HG03060 (cell line): Measurements from ENCODE around the gene FOSB.

ENCODE experiments used
- ATAC-seq: cut with Tn5 transposase; IDR thresholded peaks from one replicate; pipeline ENCODE4 v1.9.1; 2021; ENCODE audit warnings: low read depth, moderate number of reproducible peaks; ENCODE audit not compliant: unreplicated experiment

FOSB gene

DNA sequence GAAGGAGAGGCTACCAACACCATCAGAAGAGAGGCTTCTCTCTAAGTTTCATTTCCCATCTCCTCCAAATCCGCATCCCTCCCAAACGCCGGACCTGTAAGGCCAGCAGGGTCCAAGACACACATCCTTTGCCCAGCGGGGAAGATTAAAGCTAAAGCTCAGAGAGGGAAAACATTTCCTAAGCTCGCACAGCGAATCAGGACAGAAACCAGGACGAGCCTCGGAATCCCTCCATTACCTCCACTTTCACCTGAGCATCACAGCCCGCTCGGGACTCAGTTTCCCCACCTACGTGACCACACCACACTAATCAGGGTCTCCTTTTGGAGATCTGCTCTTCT is 711 bp upstream of the FOSB start:
- peak; percentile 3 for ATAC-seq

DNA sequence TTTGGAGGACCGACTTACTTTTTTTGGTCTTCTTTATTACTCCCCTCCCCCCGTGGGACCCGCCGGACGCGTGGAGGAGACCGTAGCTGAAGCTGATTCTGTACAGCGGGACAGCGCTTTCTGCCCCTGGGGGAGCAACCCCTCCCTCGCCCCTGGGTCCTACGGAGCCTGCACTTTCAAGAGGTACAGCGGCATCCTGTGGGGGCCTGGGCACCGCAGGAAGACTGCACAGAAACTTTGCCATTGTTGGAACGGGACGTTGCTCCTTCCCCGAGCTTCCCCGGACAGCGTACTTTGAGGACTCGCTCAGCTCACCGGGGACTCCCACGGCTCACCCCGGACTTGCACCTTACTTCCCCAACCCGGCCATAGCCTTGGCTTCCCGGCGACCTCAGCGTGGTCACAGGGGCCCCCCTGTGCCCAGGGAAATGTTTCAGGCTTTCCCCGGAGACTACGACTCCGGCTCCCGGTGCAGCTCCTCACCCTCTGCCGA is 409 bp downstream of the FOSB start:
- no peak for ATAC-seq

DNA sequence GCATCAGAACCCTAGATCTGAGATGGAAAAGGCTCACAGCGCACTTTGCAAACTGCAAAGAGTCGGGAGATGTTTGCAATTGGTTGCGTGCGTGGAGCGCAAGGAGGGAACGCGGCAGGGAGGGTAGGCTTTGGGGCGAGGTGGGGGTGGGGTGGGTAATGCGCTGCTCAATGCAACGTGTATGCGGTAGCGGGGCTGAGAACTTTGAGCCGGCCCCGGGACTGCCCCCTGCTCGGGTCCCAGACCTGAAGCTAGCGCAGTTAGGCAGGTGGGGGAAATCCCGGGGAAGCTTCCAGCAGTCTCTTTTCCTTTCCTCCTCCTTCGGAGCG is 971 bp downstream of the FOSB start:
- ATAC-seq: peak; percentile 11

DNA sequence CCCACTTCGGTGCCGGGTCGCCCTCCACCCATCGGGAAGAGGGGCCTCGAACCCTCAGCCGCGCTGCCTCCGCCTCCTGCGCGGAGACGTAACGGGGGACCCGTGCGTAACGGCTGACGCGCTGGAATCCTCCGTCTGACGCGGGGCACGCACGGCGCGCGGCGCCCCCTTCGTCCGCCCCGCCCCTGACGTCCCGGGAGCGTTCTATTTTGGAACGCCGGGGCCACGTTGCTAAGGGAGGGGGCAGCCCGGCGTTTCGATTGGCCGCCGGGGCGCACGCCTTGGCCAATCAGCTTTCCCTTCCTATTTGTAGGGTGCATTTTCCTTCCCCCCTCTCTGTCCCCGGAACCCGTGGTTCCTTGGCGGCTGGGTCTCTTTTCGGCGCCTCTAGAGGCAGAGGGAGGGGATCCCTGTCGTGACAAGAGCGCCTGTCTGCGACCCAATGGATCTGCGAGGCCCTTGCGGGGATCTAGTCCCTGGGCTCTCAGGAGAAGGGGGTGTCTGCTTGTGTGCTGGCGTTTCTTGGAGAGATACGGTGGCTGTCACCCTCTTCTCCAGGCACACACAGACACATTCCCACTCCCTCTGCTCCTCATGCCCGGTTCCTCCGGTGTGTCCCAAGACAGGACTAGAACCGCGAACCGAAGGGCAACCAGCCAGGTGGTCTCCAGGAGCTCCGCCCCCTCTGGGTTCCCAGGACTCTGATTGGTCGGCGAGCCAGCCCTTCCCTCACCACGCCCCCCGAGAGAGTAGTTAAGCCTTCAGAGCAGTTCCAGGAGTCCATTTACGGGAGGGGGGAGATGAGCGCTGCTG is 1.5 kb downstream of the FOSB start:
- peak; percentile 31 for ATAC-seq

DNA sequence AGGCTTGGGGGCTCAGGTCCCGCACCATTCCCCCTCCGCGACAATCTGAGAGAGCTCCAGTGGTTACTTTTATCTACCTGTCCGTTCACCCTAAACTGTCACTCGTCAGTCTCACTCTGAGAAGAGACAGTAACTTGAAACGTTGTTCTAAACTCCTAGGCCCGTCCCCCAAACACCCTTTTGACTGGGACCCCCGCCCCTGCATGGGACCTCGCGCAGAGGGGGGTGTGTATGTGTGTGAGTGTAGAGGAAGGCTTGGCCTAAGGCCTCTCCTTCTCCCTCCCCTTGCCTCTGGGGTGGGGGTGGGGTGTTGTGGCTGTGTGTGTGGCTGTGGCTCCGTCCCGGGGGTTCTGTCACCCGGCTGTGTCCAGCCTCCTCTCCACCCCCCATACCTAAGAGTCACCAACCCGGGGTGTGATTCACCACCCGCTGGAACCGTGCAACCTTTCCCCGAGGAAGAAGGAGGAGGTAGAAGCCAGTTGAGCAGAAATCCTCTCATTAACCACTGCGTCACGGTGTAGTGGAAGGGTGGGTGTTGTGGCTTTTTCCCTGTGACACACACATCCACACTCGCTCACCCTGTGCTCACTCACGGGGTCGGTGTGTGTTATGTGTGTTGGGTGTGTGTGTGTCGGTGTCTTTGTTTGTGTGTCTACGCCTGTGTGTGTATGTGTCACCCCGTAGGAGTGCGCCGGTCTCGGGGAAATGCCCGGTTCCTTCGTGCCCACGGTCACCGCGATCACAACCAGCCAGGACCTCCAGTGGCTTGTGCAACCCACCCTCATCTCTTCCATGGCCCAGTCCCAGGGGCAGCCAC is 2.4 kb downstream of the FOSB start:
- ATAC-seq: no peak

DNA sequence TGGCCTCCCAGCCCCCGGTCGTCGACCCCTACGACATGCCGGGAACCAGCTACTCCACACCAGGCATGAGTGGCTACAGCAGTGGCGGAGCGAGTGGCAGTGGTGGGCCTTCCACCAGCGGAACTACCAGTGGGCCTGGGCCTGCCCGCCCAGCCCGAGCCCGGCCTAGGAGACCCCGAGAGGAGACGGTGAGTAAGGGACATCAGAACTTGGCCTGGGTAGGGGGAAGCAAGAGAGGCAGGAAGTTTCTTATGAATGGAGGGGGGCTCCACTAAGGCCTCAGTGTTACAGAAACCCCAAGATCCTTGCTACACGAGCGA is 2.9 kb downstream of the FOSB start:
- ATAC-seq: no peak

DNA sequence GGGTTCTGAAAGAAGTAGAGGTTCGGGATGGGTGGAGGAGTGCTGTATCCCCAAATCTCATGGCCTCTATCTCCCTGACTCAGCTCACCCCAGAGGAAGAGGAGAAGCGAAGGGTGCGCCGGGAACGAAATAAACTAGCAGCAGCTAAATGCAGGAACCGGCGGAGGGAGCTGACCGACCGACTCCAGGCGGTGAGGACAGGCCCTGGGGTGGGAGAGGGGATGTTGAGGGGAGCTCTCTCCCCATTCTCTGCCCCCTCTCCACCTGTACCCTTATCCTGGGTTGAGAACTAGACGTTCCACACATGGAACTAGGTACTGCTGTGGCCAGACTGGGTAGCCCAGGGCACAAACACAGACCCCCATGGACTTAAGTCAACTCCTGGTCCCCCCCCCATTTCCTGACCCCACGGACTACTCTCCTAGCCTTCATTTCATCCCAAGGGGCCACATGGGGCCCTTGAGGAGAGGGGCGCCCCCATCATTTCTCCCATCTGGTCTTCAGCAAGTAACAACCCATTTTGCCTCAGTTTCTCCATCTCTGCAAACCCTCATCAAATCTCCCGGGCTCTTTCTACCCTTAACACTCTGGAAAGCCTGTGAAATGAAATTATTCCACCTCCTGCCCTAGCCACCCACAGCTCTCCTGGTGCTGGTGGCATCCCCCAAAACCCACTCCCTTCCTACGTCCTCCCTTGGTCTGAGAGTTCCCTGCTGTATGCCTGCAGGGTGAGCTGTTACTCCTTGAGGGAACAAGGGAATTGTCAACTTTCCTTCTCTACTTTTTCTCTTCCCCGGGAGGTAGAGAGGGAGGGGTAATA is 3.5 kb downstream of the FOSB start:
- ATAC-seq: no peak

DNA sequence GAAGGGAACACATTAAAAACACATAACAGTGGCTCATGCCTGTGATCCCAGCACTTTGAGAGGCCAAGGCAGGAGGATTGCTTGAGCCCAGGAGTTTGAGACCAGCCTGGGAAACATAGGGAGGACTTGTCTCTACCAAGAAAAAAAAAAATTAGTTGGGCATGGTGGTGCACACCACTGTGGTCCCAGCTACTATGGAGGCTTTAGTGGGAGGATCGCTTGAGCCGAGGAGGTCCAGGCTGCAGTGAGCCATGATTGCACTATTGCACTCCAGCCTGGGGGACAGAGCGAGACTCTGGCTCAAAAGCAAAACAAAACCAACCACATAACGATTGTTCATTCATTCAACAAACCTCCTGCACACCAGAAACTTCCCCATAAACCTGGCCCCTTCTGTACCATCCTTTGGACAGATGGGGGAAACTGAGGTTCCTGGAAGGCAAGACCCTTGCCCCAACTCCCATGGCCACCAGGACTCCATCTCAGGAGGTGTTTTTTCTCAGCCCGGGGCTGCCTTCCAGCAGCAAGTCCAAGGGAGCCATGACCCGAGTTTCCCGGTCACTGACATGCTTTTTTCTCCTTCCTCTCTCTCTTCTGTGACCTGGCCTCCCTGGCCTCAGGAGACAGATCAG is 4.3 kb downstream of the FOSB start:
- no peak for ATAC-seq

DNA sequence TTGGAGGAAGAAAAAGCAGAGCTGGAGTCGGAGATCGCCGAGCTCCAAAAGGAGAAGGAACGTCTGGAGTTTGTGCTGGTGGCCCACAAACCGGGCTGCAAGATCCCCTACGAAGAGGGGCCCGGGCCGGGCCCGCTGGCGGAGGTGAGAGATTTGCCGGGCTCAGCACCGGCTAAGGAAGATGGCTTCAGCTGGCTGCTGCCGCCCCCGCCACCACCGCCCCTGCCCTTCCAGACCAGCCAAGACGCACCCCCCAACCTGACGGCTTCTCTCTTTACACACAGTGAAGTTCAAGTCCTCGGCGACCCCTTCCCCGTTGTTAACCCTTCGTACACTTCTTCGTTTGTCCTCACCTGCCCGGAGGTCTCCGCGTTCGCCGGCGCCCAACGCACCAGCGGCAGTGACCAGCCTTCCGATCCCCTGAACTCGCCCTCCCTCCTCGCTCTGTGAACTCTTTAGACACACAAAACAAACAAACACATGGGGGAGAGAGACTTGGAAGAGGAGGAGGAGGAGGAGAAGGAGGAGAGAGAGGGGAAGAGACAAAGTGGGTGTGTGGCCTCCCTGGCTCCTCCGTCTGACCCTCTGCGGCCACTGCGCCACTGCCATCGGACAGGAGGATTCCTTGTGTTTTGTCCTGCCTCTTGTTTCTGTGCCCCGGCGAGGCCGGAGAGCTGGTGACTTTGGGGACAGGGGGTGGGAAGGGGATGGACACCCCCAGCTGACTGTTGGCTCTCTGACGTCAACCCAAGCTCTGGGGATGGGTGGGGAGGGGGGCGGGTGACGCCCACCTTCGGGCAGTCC is 5.0 kb downstream of the FOSB start:
- ATAC-seq: no peak

DNA sequence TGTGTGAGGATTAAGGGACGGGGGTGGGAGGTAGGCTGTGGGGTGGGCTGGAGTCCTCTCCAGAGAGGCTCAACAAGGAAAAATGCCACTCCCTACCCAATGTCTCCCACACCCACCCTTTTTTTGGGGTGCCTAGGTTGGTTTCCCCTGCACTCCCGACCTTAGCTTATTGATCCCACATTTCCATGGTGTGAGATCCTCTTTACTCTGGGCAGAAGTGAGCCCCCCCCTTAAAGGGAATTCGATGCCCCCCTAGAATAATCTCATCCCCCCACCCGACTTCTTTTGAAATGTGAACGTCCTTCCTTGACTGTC is 5.5 kb downstream of the FOSB start:
- no peak for ATAC-seq

DNA sequence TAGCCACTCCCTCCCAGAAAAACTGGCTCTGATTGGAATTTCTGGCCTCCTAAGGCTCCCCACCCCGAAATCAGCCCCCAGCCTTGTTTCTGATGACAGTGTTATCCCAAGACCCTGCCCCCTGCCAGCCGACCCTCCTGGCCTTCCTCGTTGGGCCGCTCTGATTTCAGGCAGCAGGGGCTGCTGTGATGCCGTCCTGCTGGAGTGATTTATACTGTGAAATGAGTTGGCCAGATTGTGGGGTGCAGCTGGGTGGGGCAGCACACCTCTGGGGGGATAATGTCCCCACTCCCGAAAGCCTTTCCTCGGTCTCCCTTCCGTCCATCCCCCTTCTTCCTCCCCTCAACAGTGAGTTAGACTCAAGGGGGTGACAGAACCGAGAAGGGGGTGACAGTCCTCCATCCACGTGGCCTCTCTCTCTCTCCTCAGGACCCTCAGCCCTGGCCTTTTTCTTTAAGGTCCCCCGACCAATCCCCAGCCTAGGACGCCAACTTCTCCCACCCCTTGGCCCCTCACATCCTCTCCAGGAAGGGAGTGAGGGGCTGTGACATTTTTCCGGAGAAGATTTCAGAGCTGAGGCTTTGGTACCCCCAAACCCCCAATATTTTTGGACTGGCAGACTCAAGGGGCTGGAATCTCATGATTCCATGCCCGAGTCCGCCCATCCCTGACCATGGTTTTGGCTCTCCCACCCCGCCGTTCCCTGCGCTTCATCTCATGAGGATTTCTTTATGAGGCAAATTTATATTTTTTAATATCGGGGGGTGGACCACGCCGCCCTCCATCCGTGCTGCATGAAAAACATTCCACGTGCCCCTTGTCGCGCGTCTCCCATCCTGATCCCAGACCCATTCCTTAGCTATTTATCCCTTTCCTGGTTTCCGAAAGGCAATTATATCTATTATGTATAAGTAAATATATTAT is 6.1 kb downstream of the FOSB start:
- no peak for ATAC-seq

DNA sequence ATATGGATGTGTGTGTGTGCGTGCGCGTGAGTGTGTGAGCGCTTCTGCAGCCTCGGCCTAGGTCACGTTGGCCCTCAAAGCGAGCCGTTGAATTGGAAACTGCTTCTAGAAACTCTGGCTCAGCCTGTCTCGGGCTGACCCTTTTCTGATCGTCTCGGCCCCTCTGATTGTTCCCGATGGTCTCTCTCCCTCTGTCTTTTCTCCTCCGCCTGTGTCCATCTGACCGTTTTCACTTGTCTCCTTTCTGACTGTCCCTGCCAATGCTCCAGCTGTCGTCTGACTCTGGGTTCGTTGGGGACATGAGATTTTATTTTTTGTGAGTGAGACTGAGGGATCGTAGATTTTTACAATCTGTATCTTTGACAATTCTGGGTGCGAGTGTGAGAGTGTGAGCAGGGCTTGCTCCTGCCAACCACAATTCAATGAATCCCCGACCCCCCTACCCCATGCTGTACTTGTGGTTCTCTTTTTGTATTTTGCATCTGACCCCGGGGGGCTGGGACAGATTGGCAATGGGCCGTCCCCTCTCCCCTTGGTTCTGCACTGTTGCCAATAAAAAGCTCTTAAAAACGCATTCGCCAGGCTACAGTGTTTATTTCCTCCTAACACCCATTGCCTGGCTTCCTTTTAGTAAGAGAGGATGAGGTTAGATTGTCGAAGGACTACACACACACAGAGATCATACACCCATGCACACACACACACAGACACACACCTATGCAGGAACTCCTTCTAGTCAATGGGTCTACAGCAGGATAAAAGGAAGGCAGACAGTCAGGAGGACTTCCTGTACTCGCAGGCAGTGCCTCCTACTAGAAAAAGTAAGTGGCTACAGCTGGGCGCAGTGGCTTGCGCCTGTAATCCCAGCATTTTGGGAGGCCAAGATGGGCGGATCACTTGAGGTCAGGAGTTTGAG is 7.1 kb downstream of the FOSB start:
- ATAC-seq: no peak

DNA sequence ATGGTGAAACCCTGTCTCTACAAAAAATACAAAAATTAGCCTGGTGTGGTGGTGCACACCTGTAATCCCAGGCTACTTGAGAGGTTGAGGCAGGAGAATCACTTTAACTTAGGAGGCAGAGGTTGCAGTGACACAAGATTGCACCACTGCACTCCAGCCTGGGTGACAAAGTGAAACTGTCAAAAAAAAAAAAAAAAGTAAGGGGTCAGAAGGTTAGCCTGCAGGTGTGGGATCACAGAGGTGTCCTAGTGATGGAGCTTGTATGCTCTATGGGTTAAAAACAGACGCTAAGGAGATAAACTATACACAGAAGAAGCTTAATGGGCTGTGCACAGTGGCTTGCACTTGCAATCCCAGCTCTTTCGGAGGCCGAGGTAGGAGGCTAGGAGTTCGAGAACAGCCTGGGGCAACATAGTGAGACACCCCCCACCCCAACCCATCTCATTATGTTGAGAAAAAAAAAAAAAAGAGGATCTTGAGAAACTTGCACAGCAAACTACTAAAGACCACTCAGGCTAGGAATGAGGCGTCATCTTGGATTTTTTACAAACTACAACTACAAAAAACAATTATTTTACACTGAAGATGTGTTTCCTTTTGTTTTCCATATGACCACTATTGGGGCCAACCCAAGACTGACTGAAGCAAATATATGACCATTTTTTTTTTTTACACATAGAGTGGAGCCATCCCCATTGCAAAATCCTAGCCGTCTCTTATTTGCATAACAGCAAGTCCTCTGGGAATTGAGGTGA is 7.9 kb downstream of the FOSB start:
- ATAC-seq: no peak

DNA sequence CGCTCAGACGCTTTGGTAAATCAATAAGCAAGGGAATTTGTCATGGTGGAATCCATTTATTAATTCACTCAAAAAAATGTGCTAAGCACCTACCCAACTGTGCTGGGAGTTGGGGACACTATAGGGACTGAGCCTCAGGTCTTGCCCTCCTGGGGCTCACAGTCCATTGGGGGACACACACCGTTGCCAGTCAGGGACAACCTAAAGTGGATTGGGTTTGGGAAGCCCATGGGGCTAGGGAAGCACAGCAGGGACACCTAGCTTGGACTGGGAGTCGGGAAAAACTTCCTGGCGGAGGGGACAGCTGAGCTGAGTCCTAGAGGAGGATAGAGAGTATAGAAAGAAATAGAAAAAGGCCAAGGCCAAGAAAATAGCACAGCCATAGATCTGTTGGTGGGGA is 8.5 kb downstream of the FOSB start:
- ATAC-seq: no peak

DNA sequence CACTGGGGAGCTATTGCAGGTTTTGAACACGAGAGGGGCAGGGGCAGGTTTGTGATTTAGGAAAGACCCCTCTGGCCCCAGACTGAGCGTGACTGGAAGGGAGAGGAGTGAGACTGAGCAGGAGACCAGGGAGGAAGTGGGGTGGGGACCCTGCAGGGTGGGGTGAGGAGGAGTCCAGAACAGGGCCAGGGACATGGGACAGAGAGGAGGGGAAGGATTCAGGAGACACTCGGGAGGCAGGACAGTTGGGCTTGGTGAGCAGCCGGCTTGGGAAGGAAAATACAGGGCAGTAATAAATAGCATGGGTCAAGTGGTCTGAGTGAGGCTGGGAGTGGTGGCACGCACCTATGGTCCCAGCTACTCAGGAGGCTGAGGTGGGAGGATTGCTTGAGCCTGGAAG is 9.4 kb downstream of the FOSB start:
- no peak for ATAC-seq

DNA sequence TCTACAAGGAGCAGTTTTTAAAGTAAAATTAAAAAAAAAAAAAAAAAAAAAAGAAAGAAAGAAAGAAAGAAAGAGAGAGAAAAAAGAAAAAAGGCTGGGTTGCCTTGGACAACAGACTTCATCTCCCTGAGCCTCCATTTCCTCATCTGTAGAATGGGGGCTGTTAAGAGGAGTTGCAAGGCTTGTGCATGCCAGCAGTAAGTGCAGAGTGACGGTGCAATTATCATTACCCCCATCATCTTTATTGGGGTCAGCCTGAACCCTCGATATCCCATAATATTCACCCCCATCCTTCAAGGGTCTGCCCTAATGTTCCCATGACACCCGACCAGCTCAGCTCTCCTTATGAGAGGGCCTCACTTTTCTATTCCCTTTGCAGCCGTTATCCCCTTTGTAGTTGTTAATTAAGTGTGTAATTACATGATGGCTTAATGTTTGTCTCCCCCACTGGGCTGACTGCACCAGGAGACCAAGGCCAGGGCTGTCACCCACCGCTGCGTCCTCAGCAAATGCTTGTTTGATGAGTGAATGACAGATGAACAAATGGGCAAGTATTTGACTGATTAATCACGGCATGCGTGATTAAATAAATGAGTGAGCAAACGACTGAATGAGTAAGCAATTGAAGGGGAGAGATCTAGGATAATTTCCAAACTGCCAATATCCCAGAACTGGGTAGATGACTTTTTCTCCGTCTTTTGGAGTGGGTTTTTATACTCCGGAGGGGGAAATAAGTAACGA is 10.1 kb downstream of the FOSB start:
- no peak for ATAC-seq
